ENCODE measurements around the gene MAP1LC3A. TPM values are rescaled to one million over a fixed set of nuclear protein-coding genes. Genes with fewer than 3 reads are reported as not detected.

Gene MAP1LC3A
- total and polyA plus RNA-seq, 2 experiments from 2014 or later, result 80.3 to 83.1 TPM

DNA sequence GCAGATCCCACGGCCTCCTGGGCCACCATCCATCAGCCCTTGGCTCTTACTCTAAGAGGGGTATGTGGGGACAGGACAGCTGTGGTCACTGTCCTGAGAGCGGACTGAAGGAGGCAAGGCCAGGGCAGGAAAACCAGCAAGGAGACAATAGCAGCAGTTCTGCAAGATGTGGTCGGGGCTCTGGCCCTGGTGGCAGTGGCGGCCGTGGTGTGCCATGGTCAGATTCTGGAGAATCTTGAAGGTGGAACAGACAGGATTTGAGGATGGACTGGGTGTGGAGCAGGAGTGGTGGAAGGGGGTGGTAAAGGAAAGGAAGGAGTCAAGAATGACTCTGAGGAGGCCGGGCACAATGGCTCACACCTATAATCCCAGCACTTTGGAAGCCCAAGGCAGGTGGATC lies 5.9 kb upstream of the MAP1LC3A start:
- Histone ChIP-seq H4K20me1 (ENCODE audit: insufficient read depth) (no peaks in the 10 kb centered on the region), H3K9me2 (ENCODE audit: insufficient read depth) (no peaks in the 10 kb centered on the region), H3K27me3 (replicated peaks; ENCODE audit: insufficient read depth) (no peaks in the 10 kb centered on the region), H2AFZ (no peak overlapping the region), H3F3A (ENCODE audit: insufficient read depth) (peaks cover 5% of the 10 kb centered on the region; the same call in 1 of the 2 replicates), H3K79me2 (ENCODE audit: insufficient read depth) (no peaks in the 10 kb centered on the region), H3K27ac (no peak overlapping the region), H3K4me2 (ENCODE audit: unreplicated experiment) (no peak overlapping the region), H3K9ac (no peak overlapping the region), H3K4me1 (ENCODE audit: insufficient read depth) (no peaks in the 10 kb centered on the region), H3K4me3 (no peak overlapping the region), H3K9me3 (ENCODE audit: low read depth) (no peaks in the 10 kb centered on the region), H3K36me3 (ENCODE audit: low read depth) (no peaks in the 10 kb centered on the region)
- in situ Hi-C loops (cut with MboI), result no loop called here
- no peak for DNase-seq
- 83 to 92% methylated on average over 6 of the region's 6 CpGs for WGBS, 2 experiments (ENCODE audit: low coverage in 1 of 2, low lambda C conversion rate in 2 of 2, missing lambda C conversion rate in 2 of 2)
- TF ChIP-seq EZH2 (IDR thresholded peaks at IDR 0.05; ENCODE audit: insufficient read depth, poor library complexity, severe bottlenecking) (no peak), EZH2phosphoT487 (IDR thresholded peaks at IDR 0.05; ENCODE audit: insufficient read depth, low read depth) (no peak)

DNA sequence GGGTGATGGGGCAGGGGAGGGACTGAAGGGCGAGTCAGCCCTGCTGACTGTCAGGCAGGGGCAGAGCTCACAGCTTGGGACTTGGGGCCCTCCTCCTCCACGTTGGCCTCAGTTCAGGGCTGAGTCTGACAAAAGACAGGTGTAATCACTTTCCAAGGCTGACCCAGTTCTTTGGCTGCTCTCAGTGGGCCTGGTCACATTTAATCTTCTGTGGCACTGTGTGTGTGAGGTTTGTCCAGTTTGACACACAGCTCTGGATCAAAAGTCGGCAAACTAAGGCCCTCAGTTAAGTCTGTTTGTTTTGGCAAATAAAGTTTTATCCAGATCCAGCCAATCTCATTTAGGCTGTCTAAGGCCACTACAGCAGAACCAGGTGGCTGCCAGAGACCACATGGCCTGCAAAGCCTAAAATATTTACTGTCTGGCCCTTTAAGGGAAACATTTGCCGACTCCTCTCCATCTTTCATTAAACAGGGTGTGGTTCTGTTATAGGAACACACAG lies 5.1 kb upstream of the MAP1LC3A start:
- WGBS, 2 experiments (ENCODE audit: low coverage in 1 of 2, low lambda C conversion rate in 2 of 2, missing lambda C conversion rate in 2 of 2), result 58 to 66% methylated on average over 4 of the region's 4 CpGs
- DNase-seq, result no peak

DNA sequence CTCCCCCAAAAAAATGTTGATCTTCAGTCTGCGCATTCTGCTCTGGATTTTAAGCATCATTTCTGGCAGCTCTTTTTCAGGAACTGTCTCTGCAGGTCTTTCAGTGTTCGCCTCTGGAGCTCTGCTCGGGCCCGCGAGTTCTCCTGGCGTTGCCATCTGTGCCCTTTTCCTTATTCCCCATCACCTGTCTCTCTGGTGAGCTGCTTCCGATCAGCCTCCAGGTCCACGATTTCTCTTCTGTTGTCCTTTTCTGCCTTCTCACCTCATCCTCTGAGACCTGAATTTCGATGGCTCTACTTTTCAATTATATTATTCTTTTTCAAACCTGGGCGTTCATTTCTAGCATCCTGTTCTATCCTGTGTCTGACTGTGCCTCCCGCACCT lies 590 bp upstream of the MAP1LC3A start:
- Histone ChIP-seq H3K27me3 (replicated peaks; ENCODE audit: insufficient read depth) (no peaks in the 10 kb centered on the region), H2AFZ (peak overlapping the region; percentile 91), H3K9ac (peak overlapping the region; percentile 88), H3K79me2 (ENCODE audit: insufficient read depth) (no peaks in the 10 kb centered on the region), H3F3A (ENCODE audit: insufficient read depth) (peaks cover 5% of the 10 kb centered on the region; the same call in 1 of the 2 replicates), H3K4me2 (ENCODE audit: unreplicated experiment) (peak overlapping the region; percentile 80), H3K9me3 (ENCODE audit: low read depth) (no peaks in the 10 kb centered on the region), H4K20me1 (ENCODE audit: insufficient read depth) (no peaks in the 10 kb centered on the region), H3K9me2 (ENCODE audit: insufficient read depth) (no peaks in the 10 kb centered on the region), H3K36me3 (ENCODE audit: low read depth) (no peaks in the 10 kb centered on the region), H3K4me3 (peak overlapping the region; percentile 79), H3K27ac (0 out of 2 replicates have a peak overlapping the region, but pooled peaks have one; percentile 19), H3K4me1 (ENCODE audit: insufficient read depth) (no peaks in the 10 kb centered on the region; the same call in 1 of the 2 replicates)
- TF ChIP-seq EZH2phosphoT487 (IDR thresholded peaks at IDR 0.05; ENCODE audit: insufficient read depth, low read depth) (no peak), EZH2 (IDR thresholded peaks at IDR 0.05; ENCODE audit: insufficient read depth, poor library complexity, severe bottlenecking) (no peak)
- 28 to 34% methylated on average over 11 of the region's 11 CpGs for WGBS, 2 experiments (ENCODE audit: low coverage in 1 of 2, low lambda C conversion rate in 2 of 2, missing lambda C conversion rate in 2 of 2)
- peak; percentile 37 for DNase-seq
- in situ Hi-C loops (cut with MboI), result no loop called here

More for the DNA sequence above, 5.1 kb upstream of the MAP1LC3A start:
- in situ Hi-C loops (cut with MboI), result no loop called here
- no peak overlapping the region for H3K4me2 ChIP-seq (ENCODE audit: unreplicated experiment)
- no peak overlapping the region for H3K4me3 ChIP-seq
- H3K27ac ChIP-seq, result no peak overlapping the region
- H3K27me3 ChIP-seq (replicated peaks; ENCODE audit: insufficient read depth), result no peaks in the 10 kb centered on the region
- TF ChIP-seq EZH2phosphoT487 (IDR thresholded peaks at IDR 0.05; ENCODE audit: insufficient read depth, low read depth) (no peak), EZH2 (IDR thresholded peaks at IDR 0.05; ENCODE audit: insufficient read depth, poor library complexity, severe bottlenecking) (no peak)
- peaks cover 5% of the 10 kb centered on the region; the same call in 1 of the 2 replicates for H3F3A ChIP-seq (ENCODE audit: insufficient read depth)
- H4K20me1 ChIP-seq (ENCODE audit: insufficient read depth), result no peaks in the 10 kb centered on the region
- no peaks in the 10 kb centered on the region for H3K9me3 ChIP-seq (ENCODE audit: low read depth)
- H3K79me2 ChIP-seq (ENCODE audit: insufficient read depth), result no peaks in the 10 kb centered on the region
- no peaks in the 10 kb centered on the region for H3K36me3 ChIP-seq (ENCODE audit: low read depth)
- no peaks in the 10 kb centered on the region for H3K9me2 ChIP-seq (ENCODE audit: insufficient read depth)
- no peak overlapping the region for H3K9ac ChIP-seq
- no peaks in the 10 kb centered on the region; the same call in 1 of the 2 replicates for H3K4me1 ChIP-seq (ENCODE audit: insufficient read depth)
- H2AFZ ChIP-seq, result no peak overlapping the region

DNA sequence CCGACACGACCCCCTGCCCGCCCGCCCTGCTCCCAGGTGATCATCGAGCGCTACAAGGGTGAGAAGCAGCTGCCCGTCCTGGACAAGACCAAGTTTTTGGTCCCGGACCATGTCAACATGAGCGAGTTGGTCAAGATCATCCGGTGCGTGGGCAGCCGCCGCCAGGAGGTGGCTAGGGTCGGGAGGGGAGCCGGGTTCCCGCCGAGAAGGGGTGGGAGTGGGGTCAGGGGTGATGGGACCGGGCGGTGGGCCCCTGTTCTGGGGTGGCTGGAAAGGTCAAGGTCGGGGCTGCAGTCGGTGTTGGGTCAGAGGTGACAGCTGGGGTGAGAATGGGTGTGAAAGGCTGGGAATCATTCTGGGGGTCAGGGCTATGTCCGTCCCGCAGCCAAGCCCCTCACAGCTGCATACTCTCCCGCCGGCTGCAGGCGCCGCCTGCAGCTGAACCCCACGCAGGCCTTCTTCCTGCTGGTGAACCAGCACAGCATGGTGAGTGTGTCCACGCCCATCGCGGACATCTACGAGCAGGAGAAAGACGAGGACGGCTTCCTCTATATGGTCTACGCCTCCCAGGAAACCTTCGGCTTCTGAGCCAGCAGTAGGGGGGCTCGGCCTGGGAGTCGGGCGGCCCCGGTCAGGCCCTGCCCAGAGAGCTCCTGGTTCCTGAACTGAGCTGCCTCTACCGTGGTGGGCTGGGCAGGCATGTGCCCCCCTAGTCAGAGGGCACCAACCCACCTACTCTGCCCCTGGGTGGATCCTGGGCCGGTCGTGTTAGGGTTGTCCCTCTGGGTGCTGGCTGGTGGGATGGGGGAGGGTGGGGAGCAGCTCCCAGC lies 1.0 kb downstream of the MAP1LC3A start:
- no peak overlapping the region; the same call in 1 of the 2 replicates for H3K4me3 ChIP-seq
- in situ Hi-C loops (cut with MboI), result no loop called here

More for the DNA sequence above, 1.0 kb downstream of the MAP1LC3A start:
- peak overlapping the region; percentile 88; the same call in 1 of the 2 replicates for H3K9ac ChIP-seq
- H3K36me3 ChIP-seq (ENCODE audit: low read depth), result no peaks in the 10 kb centered on the region
- H3K27me3 ChIP-seq (replicated peaks; ENCODE audit: insufficient read depth), result no peaks in the 10 kb centered on the region
- no peak overlapping the region for H3K27ac ChIP-seq
- no peaks in the 10 kb centered on the region for H3K9me2 ChIP-seq (ENCODE audit: insufficient read depth)
- H3F3A ChIP-seq (ENCODE audit: insufficient read depth), result peaks cover 5% of the 10 kb centered on the region; the same call in 1 of the 2 replicates
- no peaks in the 10 kb centered on the region for H3K79me2 ChIP-seq (ENCODE audit: insufficient read depth)
- no peaks in the 10 kb centered on the region for H3K9me3 ChIP-seq (ENCODE audit: low read depth)
- no peaks in the 10 kb centered on the region for H4K20me1 ChIP-seq (ENCODE audit: insufficient read depth)
- H3K4me1 ChIP-seq (ENCODE audit: insufficient read depth), result no peaks in the 10 kb centered on the region; the same call in 1 of the 2 replicates
- H2AFZ ChIP-seq, result no peak overlapping the region
- no peak for TF ChIP-seq EZH2 (IDR thresholded peaks at IDR 0.05; ENCODE audit: insufficient read depth, poor library complexity, severe bottlenecking)
- TF ChIP-seq EZH2phosphoT487 (IDR thresholded peaks at IDR 0.05; ENCODE audit: insufficient read depth, low read depth), result no peak
- WGBS, 2 experiments (ENCODE audit: low coverage in 1 of 2, low lambda C conversion rate in 2 of 2, missing lambda C conversion rate in 2 of 2), result 71 to 75% methylated on average over 22 to 31 of the region's 43 CpGs
- DNase-seq, result peak; percentile 26
- H3K4me2 ChIP-seq (ENCODE audit: unreplicated experiment), result no peak overlapping the region

Measured in GM23248 (cell line).